Chondrocyte (in vitro differentiated cells): ENCODE results near the gene FBXL2. TPM values are rescaled to one million over a fixed set of nuclear protein-coding genes. Genes with fewer than 3 reads are reported as not detected.

Experiments used
- total RNA-seq: library from RNA; stranded (reverse); gene quantifications from 3 replicates; pipeline ENCODE4 v1.2.1, GENCODE V29; 2021

The FBXL2 gene
- total RNA-seq, 1 donor from 2014 or later = 22.2 TPM

Other genes starting within 250 kb of the FBXL2 start
- gene GLB1, start 180.3 kb upstream of the FBXL2 start, total RNA-seq = 80.5 to 96.4 TPM (median 95.4 TPM) in 3 replicates
- gene TMPPE, start 180.3 kb upstream of the FBXL2 start, total RNA-seq = 8.1 to 9.6 TPM (median 9.5 TPM) in 3 replicates
- 269 to 358 TPM (median 276 TPM) in 3 replicates for gene CRTAP, start 163.4 kb upstream of the FBXL2 start, total RNA-seq
- gene SUSD5, start 58.6 kb upstream of the FBXL2 start, total RNA-seq = 38.5 to 55.6 TPM (median 51.8 TPM) in 3 replicates
- 60.6 to 61.8 TPM (median 60.9 TPM) in 3 replicates for gene UBP1, start 163.0 kb downstream of the FBXL2 start, total RNA-seq